Fibroblast of skin of right biceps (primary cell): ENCODE data around the gene GNAS.
"Not testable (repeated sequence)": the region's sequence is repeated elsewhere in the genome, so short reads cannot be mapped to it uniquely, and the experiment has no call there.

Experiments
- DNase-seq: peaks from one replicate; pipeline ENCODE4 v3.0.0-alpha.2; 2013

The GNAS gene

GRCh38 chr20:58852543-58853271 lies at the start of gene GNAS:
Gene GNAS, plus strand, starts transcription at chr20:58852716.
- DNase-seq: peak; percentile 62

- DNase-seq: no peak
These were observed 49.0 kb upstream of the GNAS start for GRCh38 chr20:58803533-58803932.

- no peak for DNase-seq
These were observed 44.7 kb upstream of the GNAS start for GRCh38 chr20:58807801-58808200.

- DNase-seq: peak; percentile 40
These were observed 44.1 kb upstream of the GNAS start for GRCh38 chr20:58808271-58809046.

- DNase-seq: peak; percentile 46
These were observed 42.2 kb upstream of the GNAS start for GRCh38 chr20:58810116-58810878.

GRCh38 chr20:58810879-58811250 lies 41.7 kb upstream of the GNAS start:
- DNase-seq: no peak

- no peak for DNase-seq
These were observed 41.2 kb upstream of the GNAS start for GRCh38 chr20:58811334-58811733.

- DNase-seq: no peak
These were observed 39.1 kb upstream of the GNAS start for GRCh38 chr20:58813369-58813768.

GRCh38 chr20:58815448-58815847 lies 37.1 kb upstream of the GNAS start:
- no peak for DNase-seq

GRCh38 chr20:58816051-58816450 lies 36.5 kb upstream of the GNAS start:
- DNase-seq: no peak

GRCh38 chr20:58816957-58817651 lies 35.4 kb upstream of the GNAS start:
- DNase-seq: no peak

- DNase-seq: no peak
These were observed 34.8 kb upstream of the GNAS start for GRCh38 chr20:58817748-58818147.

- peak; percentile 95 for DNase-seq
These were observed 33.8 kb upstream of the GNAS start for GRCh38 chr20:58818586-58819285.

GRCh38 chr20:58819921-58820320 lies 32.6 kb upstream of the GNAS start:
- no peak for DNase-seq

- not testable (repeated sequence) for DNase-seq
These were observed 32.0 kb upstream of the GNAS start for GRCh38 chr20:58820515-58820914.

- DNase-seq: no peak
These were observed 30.4 kb upstream of the GNAS start for GRCh38 chr20:58822149-58822548.

- DNase-seq: no peak
These were observed 29.5 kb upstream of the GNAS start for GRCh38 chr20:58822748-58823730.

GRCh38 chr20:58824843-58825242 lies 27.7 kb upstream of the GNAS start:
- no peak for DNase-seq

GRCh38 chr20:58825450-58825849 lies 27.1 kb upstream of the GNAS start:
- no peak for DNase-seq

- no peak for DNase-seq
These were observed 26.2 kb upstream of the GNAS start for GRCh38 chr20:58826271-58826670.

- no peak for DNase-seq
These were observed 24.4 kb upstream of the GNAS start for GRCh38 chr20:58828136-58828535.
